A549 treated with ZK216348 at 1 μM for 4 hours (cell line): ENCODE measurements around the gene ZNF174. TPM values are rescaled to one million over a fixed set of nuclear protein-coding genes. Genes with fewer than 3 reads are reported as not detected.

Source experiments
- total RNA-seq: library from RNA; stranded (reverse); fragments of 200-300 nt; extraction: Qiagen RNA extraction; gene quantifications from 5 replicates; pipeline ENCODE4 v1.2.3, GENCODE V29; 2022; ENCODE audit warnings: low read depth

ZNF174 gene
- total RNA-seq, result 12.6 to 18.1 TPM (median 13.9 TPM) in 5 replicates

DNA sequence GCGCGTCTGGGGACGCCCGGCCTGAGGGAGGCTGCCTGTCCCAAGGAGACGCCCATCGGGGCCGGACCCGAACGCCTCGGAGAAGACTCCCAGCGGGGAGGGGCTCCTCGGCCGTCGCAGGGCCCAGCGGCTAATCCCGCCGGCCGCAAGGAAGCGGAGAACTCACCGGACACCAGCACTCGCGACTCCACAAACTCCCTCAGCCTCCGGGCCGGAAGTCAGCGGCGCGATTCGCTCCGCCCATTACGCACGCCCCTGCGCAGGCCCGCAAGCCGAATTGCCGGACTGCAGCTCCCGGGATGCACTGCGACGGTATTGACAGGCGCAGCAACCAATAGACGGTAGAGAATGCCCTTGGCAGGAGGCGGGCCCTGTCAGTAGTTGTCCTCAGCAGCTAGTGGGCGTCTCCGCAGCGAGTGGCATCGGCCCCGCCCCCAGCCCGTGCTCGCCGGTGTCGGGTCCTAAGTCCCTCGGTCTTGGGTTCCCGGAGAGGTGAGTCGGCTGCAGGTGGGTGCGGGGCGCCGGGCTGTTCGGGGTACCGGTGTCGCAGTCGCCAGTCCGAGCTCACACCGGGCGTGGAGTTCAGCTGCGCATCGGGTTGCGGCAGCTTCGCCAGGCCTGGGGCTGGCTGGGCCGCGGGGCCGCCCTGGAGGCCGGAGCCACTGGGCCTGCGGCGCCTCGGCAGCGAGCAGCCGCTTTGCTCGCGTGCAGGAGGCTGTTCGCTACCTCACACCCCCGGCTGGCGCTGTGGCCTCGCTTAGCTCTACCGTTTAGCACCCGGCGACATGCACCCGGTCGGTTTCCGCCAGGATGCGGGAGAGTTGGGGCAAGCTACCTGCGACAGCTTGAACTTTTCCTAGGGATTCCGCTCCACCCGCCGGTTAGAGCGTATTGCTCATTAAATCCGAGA lies at the start of gene ZNF174, which contains the start of gene ZSCAN32:
Gene ZNF174, plus strand, starts transcription at position 437 of the 910 bp plus-strand sequence. CDS start 790 bp downstream, outside the sequence.
Gene ZSCAN32, minus strand, starts transcription at position 226 of the 910 bp plus-strand sequence. CDS start 3,447 bp downstream, outside the sequence.

GRCh38 chr16:3355589-3355988 lies 45.4 kb upstream of the ZNF174 start, which contains the start of gene OR2C1:
Gene OR2C1 (plus strand): TSS chr16:3355889. CDS start chr16:3355941, 52 bp downstream.

DNA sequence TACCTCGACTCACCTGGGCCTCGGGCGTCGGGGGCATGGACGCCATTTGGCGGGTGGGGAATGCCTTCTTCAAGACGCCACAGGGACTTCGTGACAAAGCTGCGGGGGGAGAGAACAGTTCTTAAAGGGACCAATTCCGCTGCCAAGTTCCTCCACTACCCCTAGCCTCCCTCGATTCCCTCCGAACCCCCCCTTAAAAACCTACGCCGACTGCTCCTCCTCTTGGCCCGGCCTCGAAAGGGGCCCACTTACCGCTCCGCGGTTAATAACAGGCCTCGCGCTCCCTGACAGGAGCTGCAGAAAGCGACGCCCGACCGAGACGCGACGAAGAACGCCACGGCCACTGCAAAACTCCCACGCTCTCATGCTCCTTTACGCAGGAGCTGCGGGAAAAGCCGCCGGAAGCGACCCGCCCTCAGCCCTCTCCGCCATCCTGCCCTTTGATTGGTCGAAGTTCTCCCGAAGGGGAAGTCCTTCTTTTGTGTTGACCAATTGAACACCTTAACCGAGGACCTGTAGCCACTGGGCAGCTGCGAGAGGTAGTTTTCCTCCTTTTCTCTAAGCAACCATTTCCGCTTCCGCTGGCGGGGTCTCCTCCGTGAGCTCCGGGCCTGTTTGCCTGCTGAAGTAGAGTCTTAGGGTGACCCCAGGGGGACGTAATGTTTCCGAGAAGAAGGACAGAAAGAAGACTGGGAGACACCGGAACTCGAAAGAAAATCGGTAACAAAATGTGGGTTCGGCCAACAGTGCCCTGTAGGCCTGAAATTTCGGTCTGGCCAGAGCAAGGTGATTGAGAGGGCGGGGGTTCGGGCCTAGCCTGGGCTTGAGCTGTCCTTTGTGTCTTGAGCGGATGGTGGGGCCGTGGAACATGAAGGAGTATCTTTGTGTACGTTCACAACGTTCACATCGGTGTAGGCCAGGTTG lies 42.4 kb downstream of the ZNF174 start, which contains the start of the genes NAA60 and ZNF597:
Gene NAA60, plus strand, starts transcription at position 573 of the 924 bp plus-strand sequence. CDS start 32,548 bp downstream, outside the sequence.
Gene ZNF597, minus strand, starts transcription at position 397 of the 924 bp plus-strand sequence. Its CDS starts 351 bp downstream, at position 46.

Other genes starting within 250 kb of the ZNF174 start
- gene OR1F1, start 213.0 kb upstream of the ZNF174 start, total RNA-seq, result 0.32 to 0.76 TPM (median 0.41 TPM) in 5 replicates
- 7.4 to 9.6 TPM (median 8.4 TPM) in 5 replicates for gene ZNF200, start 166.1 kb upstream of the ZNF174 start, total RNA-seq
- not detected in 5 replicates for gene MEFV, start 144.6 kb upstream of the ZNF174 start, total RNA-seq
- 33.6 to 39.7 TPM (median 38.0 TPM) in 5 replicates for gene ZNF263, start 117.7 kb upstream of the ZNF174 start, total RNA-seq
- 0.76 to 2.0 TPM (median 1.4 TPM) in 5 replicates for gene TIGD7, start 95.8 kb upstream of the ZNF174 start, total RNA-seq
- gene ZNF75A, start 95.7 kb upstream of the ZNF174 start, total RNA-seq, result 10.2 to 14.2 TPM (median 12.4 TPM) in 5 replicates
- not detected in 5 replicates for gene OR2C1, start 45.3 kb upstream of the ZNF174 start, total RNA-seq
- gene ZSCAN32, start 211 bp upstream of the ZNF174 start, total RNA-seq, result 10.1 to 16.8 TPM (median 15.4 TPM) in 5 replicates
- 0.85 to 1.3 TPM (median 0.95 TPM) in 5 replicates for gene ZNF597, start 42.3 kb downstream of the ZNF174 start, total RNA-seq
- gene NAA60, start 42.5 kb downstream of the ZNF174 start, total RNA-seq, result 42.9 to 53.5 TPM (median 52.2 TPM) in 5 replicates
- gene C16orf90, start 94.3 kb downstream of the ZNF174 start, total RNA-seq, result not detected in 5 replicates
- 20.3 to 25.3 TPM (median 21.7 TPM) in 5 replicates for gene CLUAP1, start 99.8 kb downstream of the ZNF174 start, total RNA-seq
- gene NLRC3, start 176.2 kb downstream of the ZNF174 start, total RNA-seq, result 0.04 to 0.05 TPM in 2 of 5 replicates, not detected in the others
- 3.1 to 5.8 TPM (median 5.6 TPM) in 5 replicates for gene SLX4, start 210.4 kb downstream of the ZNF174 start, total RNA-seq